Activated T-cell treated with anti-CD3 and anti-CD28 coated beads, Interleukin-2, amount 50 U/mL, for 48 hours (primary cell): Measurements from ENCODE around the gene SELPLG.
"Not testable (repeated sequence)": the region's sequence is repeated elsewhere in the genome, so short reads cannot be mapped to it uniquely, and the experiment has no call there.

Experiments used
- DNase-seq, 2 experiments: peaks; one replicate each; pipeline ENCODE4 v3.0.0-alpha.2; 2020

SELPLG gene

GRCh38 chr12:108602976-108603704 lies 30.6 kb downstream of the SELPLG start:
- DNase-seq: no peak

- DNase-seq: no peak
Observed at GRCh38 chr12:108602209-108602705, 31.4 kb downstream of the SELPLG start.

- DNase-seq: no peak
Observed at GRCh38 chr12:108600702-108601007, 33.0 kb downstream of the SELPLG start.

DNA sequence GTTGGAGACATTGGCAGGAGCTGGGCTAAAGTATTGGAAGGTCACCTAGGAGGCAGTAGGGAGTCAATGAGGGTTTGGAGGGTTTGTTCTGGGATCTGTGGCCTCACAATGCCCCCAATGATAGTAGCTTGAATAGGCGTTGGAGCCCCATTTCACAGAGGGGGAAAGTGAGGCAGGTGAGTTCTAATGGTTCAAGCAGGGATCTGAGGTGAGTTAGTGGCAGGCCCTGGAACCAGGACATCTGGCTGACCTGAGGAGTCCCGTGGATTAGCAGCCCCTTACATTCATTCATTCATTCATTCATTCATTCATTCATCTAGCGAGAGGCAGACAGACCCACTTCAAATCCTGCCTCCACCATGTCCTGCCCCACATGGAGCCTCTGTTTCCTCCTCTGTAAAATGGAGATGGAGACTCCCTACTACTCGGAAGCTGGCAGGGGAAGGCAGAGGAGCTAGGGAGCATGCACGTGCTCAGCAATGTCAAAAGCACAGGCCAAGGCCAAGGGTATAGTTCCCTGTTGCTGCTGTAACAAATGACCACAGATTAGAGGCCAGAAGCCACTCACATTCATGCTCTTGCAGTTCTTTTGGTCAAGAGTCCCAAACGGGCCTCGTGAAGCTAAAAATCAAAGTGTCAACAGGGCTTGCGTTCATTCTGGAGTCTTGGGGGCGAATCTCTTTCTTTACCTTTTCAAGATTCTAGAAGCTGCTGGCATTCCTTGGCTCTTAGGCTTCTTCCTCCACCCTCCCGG lies 33.6 kb downstream of the SELPLG start:
- no peak for DNase-seq

- no peak for DNase-seq
Observed at GRCh38 chr12:108599541-108599940, 34.2 kb downstream of the SELPLG start.

DNA sequence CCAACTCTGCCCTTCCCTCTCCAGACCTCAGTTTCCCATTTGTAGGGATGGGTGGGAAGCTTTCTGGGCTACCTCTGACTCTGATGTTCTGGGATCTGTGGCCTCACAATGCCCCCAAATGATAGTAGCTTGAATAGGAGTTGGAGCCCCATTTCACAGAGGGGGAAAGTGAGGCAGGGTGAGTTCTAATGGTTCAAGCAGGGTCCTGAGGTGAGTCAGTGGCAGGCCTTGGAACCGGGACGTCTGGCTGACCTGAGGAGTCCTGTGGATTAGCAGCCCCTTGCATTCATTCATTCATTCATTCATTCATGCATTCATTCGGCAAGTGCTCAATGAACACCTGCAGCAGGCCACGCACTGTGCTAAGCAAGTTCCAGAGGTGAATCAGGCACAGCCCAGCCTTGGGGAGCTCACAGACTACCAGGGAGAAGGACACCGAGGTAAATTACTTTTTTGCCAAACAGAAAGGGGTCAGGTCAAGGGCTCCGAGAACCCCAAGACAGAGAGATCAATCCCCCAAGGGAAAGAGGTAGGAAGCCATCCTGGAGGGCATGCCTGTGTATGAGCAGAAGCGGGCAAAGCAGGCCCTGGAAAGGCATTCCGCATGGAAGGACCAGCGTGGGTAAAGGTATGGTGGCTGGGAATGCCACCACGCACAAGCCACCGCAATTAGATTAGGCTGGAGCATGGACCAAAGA lies 35.0 kb downstream of the SELPLG start:
- DNase-seq: no peak

DNA sequence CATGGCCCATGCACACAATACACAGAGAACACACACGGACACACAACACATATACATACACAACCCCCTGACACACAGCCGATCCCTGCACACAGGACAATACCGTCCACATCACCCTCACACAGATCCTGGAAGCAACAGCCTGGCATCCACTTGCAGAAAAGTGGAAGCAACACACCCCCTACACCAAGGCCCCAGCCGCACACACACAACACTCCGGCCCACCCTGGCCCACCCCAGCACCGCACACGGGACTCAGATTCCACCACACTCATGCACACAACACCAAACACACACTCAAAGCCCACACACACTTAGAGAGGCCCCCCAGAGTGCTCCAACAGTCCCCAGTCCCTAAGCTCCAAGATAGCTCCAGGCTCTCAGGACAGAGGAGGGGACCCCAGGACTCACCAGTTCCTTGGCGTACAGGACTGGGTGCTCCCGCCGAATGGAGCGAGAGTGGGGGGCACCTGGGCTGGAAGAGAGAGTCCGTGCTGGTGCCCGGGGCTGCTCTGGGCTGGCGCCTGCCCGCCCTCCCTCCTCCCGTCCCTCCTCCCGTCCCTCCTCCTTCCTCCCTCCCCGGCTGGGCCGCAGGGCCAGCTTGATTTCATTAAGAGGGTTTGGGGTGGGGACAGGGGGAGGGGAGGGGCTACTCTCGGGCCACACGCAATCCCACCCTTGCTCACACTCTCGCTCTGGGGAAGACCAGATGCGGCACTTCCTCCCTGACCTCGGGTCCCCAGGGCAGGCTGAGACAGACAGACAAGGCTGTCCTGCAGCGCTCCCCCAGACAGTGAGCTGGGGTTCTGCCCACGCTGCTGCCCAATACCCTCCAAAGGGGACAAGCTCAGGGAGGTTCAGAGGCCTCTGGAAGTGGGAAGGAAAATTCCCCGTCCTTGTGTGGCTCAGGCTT lies 35.9 kb downstream of the SELPLG start, which contains the start of gene TMEM119:
Gene TMEM119 (minus strand): TSS at position 526 of the 913 bp plus-strand sequence. CDS start 5,701 bp downstream, outside the sequence.
- DNase-seq: no peak

DNA sequence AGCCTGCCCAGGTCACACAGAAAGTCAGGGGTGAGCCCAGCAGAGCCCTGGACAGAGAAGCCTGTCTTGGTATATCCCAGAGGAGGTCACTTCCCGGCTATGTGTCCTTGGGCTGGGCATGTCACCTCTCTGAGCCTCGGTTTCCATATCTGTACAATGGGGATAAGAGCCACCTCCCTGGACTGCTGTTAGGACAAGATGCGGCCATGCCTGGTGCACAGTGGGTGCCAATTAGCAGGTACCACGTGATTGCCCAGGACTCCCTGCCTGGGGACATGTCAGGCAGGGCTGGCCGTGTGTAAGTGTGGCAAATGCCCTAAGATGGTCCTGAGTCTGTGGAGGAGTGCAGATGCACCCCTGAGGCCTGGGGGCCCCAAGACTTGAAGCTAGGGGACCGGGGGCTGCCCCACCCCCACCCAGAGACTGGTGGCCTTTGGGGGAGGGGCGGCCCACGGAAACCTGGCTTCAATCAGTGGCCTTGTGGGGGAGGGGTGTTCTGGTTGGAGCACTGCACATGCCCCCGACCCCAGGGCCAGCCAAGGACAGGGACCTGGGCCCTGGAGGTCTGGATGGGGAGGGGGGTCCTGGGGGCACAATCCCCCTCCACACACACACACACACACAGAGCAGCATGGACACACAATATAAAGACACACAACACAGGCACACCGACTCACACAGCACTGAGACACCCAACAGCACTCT lies 36.7 kb downstream of the SELPLG start:
- DNase-seq: no peak

GRCh38 chr12:108595711-108596647 lies 37.7 kb downstream of the SELPLG start:
- no peak for DNase-seq

DNA sequence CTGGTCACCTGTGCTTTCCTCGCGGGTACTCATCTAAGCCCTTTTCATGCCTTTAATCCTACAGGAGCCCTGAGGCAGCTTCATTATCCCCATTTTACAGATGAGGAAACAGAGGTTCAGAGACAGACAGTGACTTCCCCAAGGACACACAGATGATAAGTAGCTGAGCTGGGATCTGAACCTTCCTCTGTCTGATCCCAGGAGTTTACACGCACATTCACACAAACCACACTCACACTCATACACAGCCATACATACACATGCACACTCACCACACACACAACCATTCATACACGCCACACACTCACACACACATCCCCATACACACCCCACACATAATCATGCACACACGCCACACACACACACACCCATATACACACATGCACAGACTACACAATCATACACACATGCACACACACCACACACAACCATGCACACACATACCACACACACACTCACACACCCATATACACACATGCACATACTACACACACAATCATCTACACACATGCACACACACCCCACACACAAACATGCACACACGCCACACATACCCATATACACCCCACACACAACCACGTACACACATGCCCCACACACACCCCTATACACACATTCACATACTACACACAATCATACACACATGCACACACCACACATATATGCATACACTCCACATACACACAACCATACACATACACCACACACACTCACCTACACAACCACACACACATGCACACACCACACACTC lies 38.6 kb downstream of the SELPLG start:
- DNase-seq: no peak

GRCh38 chr12:108594323-108594903 lies 39.3 kb downstream of the SELPLG start:
- DNase-seq: no peak

- DNase-seq: no peak
Observed at GRCh38 chr12:108592033-108592909, 41.4 kb downstream of the SELPLG start.

DNA sequence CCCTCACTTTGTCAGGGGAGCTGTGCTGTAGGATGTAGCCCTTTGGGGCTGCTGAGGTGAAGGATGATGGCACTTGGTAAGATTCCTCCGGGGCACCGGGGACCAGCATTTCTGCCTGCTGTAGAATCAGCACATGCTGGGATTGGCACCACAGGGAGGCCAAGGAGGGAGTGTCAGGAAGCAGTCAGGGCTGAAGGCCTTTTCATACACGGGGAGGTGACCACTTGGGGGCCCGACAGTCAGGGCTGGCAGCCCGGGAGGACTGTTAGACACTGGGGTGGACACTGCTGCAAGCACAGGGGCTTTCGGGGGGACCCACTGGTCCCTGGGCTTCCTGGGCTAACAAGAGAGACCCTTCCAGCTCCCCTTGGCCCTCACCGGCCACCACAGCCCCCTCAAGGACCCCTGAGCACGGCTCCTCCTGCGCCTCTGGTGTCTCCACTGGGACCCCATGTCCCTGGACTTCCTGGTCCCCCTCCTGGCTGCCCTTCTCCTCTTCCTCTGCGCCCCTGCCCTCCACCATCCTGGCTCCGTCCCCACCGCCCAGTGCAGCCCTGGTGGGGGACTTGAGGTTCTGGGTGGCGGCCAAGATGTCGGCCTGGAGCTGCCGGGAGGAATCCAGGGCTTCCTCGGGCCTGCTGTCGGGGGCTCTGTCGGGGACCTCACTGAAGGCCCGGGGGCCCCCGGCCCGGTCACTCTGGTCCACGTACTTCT lies 42.3 kb downstream of the SELPLG start:
- no peak for DNase-seq

DNA sequence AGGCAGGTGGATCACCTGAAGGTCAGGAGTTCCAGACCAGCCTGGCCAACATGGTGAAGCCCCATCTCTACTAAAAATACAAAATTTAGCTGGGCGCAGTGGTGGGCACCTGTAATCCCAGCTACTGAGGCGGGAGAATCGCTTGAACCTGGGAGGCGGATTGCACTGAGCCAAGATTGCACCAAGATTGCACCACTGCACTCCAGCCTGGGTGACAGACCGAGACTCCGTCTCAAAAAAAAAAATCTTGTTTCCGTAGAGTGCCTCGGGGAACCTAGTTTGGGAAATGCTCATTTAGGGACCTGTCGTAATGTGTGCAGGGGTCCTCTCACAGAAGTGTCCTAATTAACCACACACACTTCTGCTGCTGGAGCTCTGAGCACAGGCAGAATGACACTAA lies 43.2 kb downstream of the SELPLG start:
- DNase-seq: not testable (repeated sequence)

GRCh38 chr12:108589840-108590229 lies 43.9 kb downstream of the SELPLG start:
- DNase-seq: no peak

DNA sequence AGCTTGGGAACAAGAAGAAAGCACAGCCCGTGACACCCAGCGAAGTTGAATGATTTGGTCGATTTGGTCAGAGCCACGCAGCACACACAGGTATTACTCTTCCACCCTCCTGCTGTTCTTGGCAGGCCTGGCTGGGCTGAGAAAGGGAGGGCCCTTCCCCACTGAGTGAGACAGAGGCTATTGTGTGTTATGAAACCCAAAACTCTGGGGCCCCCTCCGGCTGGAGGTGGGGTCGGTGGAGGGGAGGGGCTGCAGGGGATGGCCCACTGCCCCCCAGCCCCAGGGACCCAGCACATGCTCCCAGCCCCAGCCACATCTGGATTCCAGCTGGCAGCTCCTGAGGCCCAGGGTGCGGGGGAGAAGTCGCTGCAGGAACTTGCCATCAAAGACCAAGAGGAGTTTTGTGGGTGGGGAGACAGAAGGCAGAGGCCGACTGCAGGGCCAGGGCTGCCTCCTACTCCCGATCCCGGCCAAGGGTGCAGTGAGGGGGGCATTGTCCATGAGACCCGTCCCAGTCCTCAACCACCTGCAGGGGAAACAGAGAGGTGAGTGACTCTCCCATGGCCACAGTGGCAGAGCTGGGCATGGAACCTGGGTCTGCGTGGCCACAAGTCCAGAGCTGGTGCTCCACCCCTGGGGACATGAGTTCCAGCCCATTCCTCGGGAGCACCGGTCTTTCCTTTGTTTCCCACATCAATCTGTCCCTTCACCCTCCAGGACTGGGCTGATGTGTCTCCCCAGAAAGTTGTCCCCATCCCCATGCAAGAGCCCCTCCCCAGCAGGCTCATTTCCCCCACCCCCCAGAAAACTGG lies 44.5 kb downstream of the SELPLG start:
- no peak for DNase-seq

- no peak for DNase-seq
Observed at GRCh38 chr12:108587826-108588225, 45.9 kb downstream of the SELPLG start.
